GM12872 (cell line): Measurements from ENCODE around the gene PRKCD.

Experiments used
- CTCF ChIP-seq: IDR thresholded peaks from 3 replicates; pipeline ENCODE4 v1.5.1; 2011; ENCODE audit warnings: low read depth, mild to moderate bottlenecking, low read length, moderate library complexity; ENCODE audit not compliant: insufficient read depth

PRKCD gene

GRCh38 chr3:53147903-53148400 is 13.1 kb upstream of the PRKCD start:
- TF ChIP-seq CTCF, result no peak

GRCh38 chr3:53149006-53149690 is 11.9 kb upstream of the PRKCD start:
- TF ChIP-seq CTCF, result no peak

- no peak for TF ChIP-seq CTCF
Observed at GRCh38 chr3:53149699-53150098, 11.3 kb upstream of the PRKCD start.

- no peak for TF ChIP-seq CTCF
Observed at GRCh38 chr3:53150247-53151085, 10.5 kb upstream of the PRKCD start.

- TF ChIP-seq CTCF, result no peak
Observed at GRCh38 chr3:53151465-53151864, 9.5 kb upstream of the PRKCD start.

GRCh38 chr3:53151870-53152660 is 8.9 kb upstream of the PRKCD start:
- TF ChIP-seq CTCF, result no peak

GRCh38 chr3:53153264-53153823 is 7.7 kb upstream of the PRKCD start:
- no peak for TF ChIP-seq CTCF
